HG03575 (cell line): ENCODE results near the gene WBP2NL.
"Not testable (repeated sequence)": the region's sequence is repeated elsewhere in the genome, so short reads cannot be mapped to it uniquely, and the experiment has no call there.

ENCODE experiments used
- ATAC-seq: cut with Tn5 transposase; IDR thresholded peaks from one replicate; pipeline ENCODE4 v1.9.1; 2021; ENCODE audit not compliant: unreplicated experiment, insufficient number of reproducible peaks, low FRiP score; ENCODE audit errors: extremely low read depth

WBP2NL gene, protein sequence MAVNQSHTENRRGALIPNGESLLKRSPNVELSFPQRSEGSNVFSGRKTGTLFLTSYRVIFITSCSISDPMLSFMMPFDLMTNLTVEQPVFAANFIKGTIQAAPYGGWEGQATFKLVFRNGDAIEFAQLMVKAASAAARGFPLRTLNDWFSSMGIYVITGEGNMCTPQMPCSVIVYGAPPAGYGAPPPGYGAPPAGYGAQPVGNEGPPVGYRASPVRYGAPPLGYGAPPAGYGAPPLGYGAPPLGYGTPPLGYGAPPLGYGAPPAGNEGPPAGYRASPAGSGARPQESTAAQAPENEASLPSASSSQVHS

DNA sequence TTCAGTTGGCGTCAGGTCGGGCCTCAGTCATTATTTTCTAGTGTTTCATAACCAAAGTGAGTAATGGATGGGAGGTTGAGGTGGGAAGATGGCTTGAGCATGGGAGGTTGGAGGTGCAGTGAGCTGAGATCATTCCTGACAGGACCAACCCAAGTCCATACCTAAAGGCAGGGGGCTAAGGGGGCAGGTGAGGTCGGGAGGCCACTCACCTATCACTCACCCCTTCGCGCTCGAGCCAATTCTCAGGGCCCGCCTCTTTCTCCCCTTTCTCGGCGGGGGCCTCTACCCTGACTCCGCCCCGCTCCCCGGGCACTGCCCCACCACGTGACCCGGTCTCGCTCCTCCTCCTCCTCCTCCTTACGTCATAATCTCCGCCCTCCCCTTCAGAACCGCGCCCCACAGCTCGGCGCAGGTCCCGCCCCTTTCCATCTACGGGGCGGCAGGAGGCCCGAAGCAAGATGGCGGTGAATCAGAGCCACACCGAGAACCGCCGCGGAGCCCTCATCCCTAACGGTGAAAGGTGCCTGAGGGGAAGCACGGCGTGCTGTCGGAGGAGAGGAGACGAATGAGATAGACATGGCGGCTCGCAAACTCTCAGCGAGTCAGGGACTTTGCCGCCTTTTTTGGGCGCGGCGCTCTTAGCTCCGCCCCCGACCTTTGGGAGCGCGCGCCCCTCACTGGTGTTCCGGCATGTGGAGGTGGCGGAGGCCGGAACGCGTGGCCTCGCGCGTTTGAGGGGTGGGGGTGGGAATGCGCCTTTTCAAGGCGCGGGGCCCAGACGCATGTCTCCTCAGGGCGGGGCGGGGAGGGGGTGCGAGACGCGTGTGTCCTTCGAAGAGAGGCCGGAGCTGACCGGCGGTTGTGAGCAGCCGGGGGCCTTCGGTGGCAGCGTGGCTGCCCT is at the start of gene WBP2NL:
Gene WBP2NL (plus strand): TSS at position 428 of the 901 bp plus-strand sequence. CDS start 31 bp downstream, at position 459.
- ATAC-seq: no peak

DNA sequence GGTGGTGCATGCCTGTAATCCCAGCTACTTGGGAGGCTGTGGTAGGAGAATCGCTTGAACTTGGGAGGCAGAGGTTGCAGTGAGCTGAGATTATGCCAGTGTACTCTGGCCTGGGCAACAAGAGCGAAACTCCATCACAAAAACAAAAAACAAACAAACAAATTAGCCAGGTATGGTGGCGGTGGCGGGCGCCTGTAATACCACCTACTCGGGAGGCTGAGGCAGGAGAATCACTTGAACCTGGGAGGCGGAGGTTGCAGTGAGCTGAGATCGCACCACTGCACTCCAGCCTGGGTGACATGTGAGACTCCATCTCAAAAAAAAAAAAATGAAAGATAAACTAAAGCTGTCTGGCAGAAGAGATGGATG is 49.7 kb upstream of the WBP2NL start:
- not testable (repeated sequence) for ATAC-seq

DNA sequence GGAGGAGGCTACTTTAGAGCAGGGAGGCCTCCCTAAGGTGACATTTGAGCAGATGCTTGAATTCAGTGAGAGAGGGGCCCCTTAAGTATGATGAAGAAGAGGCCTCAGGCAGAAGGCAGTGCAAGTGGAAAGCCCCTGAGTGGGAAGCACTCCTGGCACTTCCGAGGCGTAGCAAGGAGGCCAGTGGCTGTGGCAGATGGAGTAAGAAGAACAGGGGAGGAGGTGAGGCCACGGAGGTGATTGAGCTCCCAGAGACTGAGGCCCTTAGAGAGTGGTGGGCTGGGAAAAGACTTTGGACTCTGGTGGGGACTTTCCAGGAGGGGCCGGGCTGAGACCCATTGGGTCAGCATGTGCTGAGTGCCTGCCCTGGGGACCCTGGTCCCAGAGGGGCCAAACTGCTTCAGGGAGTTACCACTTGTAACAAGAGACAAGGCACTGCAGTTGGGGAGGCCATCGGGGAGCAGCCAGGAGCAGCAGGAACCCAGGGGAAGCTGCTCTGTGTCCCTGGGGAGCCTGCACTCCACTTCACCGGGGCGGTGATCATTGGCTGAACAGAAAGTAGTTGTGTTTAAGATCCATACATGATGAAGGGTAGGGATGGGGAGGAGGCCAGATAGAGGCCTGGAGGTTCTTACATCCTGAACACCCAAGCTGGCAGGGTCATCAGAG is 49.2 kb upstream of the WBP2NL start:
- no peak for ATAC-seq

DNA sequence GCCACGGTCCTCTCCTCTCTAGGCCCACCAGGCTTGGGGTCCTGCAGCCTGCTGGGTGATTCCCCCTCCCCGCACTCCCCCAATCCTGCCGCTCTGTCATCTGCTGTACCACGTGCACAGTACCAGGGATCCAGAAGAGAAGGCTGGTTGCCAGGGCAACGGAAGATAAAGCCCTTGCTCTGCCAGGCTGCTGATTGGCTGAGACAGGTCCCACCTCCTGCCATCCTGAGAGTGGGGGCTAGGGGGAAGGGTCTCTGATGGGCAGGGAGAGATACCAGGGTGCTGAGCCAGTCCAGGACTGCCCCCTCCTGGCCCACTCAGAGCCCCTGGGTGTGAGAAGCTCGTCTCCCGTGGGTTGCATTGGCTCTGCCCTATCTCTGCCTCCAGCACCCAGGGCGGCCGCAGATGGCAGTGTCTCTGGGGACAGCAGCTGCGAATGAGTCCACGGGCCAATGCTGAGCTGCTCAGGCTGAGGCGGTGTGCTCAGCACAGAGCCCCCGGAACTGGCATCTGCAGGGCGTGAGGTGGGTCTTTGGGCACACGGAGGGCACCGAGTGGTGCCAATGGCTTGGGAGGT is 46.6 kb upstream of the WBP2NL start, which contains the start of gene SMIM45:
Gene SMIM45 (plus strand): TSS at position 253 of the 577 bp plus-strand sequence.
- no peak for ATAC-seq

DNA sequence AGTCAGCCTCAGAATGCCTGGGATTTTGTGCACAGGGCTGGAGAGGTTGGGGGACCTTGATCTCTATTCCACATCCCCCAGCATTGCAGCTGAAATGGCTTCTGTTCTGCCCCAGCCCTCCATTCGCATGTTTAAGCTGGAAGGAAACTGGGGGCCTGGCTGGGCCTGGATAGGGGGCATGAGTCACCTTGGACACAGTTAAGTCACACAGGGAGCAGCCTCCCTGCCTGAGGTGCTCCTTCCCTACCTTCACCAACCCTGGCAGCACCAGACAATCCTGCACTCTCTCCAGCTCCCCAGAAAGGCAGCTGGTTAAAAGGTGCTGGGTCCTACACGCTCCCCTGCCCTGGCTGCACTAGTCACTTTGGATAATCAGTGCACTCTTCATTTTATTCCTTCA is 45.9 kb upstream of the WBP2NL start:
- ATAC-seq: no peak

DNA sequence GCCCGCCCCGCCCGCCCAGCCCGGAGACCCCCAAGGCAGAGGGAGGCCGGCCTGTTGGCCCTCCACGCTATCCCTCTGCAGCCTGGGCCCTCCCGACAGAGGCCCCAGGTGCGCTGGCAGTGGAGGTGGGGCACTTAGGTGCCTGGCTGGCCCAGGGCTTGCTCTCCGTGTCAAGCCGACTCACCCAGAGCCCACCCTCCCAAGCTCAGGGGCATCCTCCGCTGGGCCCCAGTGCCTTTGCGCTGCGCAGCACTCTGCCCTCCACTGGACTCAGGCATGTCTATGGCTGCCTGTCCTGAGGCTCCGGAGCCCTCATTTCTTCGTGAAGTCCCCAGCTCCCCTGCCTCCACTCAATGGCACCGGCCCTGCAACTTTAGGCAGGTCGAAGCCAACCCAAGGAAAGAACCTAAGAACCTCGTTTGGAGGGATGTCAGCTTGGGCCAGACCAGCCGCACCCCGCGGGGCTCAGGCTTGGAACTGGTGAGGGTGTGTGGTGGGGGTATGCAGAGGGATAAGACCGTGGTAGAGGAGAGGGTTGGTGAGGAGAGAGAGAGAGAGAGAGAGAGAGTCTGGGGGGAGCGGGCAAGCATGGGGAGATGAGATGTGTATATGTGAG is 40.5 kb upstream of the WBP2NL start:
- ATAC-seq: no peak

DNA sequence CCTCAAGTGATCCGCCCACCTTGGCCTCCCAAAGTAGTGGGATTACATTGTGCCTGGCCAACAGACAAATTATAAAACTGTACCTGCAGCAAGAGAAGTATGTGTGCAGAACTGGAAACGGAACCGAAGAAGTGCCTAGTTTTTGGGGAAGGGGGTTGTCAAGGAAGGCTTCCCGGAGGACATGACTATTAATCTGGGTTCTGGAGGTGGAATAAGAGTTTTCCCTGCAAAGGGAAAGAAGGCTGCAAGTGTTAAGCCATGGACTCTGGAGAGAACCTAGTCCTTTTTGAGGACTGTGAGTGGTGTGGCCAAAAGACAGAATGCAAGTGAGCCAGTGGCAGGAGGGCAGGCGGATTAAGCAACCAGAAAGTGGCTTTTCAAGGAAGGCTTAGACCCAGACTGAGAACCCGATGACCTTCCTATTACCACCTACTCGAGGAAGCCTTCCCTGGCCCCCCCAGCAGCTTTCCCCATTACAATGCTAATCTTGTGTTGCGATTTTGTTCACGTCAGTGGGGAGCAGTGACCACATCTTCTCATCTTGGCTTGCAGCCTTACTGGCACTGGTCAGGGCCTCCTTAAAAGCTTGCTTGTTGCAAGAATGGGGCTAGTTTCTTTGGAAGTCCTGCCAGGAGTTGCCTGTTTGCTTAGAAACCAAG is 35.0 kb upstream of the WBP2NL start:
- no peak for ATAC-seq

DNA sequence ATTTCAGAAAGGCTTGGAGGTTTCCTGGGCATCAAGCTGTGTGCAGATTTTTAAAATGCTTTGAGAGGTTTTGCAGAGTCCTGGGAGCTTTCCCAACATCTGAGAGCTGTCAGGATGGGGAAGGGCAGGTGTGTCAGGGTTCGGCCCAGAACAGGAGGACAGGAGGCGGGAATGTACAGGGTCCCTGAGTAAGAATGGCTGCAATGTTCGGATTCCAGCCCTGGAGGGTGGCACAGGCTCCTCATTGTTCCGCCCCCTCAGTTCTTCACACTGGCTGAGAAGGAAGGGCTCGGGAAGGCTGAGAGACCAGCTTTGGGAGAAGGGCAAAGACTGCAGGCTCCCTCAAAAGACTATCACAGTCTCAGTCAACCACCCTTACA is 34.5 kb upstream of the WBP2NL start:
- ATAC-seq: no peak

DNA sequence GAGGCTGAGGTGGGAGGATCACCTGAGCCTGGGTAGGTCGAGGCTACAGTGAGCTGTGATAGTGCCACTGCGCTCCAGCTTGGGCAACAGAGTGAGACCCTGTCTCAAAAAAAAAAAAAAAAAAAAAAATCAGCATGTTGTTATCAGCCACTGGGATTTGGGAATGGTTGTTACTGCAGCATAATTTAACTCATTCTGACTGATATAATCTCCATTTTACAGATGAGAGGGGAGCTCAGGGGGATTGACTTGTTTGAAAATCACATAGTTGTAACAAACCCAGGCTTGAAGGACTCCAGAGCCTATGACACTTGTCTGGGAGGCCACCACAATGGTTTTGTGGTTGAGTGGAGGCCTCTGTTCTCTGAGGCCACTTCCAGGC is 32.4 kb upstream of the WBP2NL start:
- no peak for ATAC-seq

DNA sequence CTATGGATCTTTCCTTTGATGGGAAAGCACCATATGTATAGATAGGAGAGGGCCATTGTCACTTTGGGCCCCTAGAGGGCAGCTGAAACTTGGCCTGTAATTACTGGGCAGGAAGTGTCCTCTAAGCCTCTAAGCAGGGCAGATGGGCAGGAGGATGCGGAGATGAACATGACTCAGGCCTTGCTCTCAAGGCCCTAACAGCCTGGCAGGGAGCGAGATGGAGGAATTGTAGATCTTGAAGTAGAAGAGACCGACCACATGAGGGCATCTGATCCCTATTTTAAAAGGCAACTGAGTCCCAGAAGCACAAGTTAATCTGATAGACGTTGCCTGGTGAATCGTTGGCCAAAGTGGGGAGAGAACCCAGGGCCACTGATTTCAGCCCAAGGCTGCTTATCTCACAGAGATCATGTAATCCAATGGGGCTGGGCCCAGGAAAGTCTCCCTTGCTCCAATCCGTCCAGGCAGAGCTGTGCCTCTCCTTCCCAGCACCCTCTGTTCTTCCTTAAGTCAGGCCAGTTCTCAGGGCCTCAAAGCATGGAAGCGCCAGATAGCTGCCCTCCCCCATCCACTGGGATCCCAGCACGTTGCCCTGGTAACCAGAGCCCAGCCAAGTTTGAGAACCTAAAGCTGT is 31.9 kb upstream of the WBP2NL start:
- no peak for ATAC-seq

DNA sequence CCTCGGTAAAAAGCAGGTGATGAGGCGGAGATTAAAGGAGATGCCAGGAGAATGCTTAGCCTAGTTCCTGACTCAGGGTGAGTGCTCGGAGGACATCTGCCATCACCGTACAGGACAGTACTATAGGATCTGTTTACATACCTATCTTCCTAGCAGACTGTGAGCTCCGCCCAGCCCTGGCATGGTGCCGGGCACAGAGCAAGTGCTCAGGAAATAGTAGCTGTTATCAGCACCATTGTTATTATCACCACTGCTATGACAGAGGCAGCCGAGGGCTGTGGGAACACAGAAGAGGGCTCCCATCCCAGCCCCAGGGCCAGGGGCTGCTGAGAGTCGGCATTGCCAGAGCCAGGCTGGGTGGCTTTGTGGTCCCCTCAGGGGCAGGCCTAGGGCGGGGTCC is 30.0 kb upstream of the WBP2NL start:
- ATAC-seq: no peak

DNA sequence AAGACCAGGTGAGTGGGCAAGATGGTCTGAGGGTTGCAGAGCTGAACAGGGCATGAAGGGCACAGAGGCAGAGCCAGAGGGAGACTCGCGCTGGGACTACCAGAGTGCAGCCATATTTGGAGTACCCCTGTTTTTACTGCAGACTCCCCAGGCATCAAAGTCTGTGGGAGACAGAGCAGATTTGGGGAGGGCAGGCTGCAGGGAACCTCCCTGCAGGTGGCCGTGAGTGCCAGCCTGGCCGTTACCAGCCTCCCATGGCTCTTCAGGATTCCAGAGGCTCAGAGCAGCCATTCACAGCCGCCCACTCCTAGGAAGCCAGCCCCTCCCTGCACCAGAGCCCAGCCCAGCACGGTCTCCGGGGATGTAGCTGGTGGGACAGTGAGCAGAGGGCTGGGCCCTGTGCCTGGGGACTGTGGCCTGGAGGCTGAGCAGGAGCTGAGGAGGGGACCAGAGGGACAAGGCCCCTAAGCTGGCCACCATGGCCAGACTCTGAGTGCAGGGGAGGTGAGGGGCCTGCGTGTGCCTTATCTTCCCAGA is 29.4 kb upstream of the WBP2NL start, which contains the start of gene SEPTIN3:
Gene SEPTIN3 (plus strand): TSS at position 334 of the 537 bp plus-strand sequence. CDS start 2,050 bp downstream, outside the sequence.
- ATAC-seq: no peak

DNA sequence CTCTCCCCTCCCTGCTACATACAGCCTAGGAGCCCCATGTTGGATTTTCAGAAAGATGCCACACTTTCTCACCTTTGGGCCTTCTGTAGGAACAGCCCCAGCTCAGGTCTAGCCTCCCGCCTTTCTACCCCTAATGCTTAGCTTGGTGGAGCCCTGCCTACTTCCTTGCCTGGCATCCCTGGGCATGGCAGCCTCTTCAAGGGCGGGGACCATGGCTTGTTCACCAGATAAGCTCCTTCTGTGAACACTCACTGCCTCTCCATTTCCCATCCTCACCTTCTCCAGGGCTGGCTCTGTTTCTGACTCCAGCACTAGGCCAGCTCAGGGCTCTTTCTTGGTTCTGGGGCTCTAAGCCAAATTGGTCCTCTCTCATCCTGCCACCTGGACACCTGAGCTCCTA is 28.0 kb upstream of the WBP2NL start:
- ATAC-seq: no peak

DNA sequence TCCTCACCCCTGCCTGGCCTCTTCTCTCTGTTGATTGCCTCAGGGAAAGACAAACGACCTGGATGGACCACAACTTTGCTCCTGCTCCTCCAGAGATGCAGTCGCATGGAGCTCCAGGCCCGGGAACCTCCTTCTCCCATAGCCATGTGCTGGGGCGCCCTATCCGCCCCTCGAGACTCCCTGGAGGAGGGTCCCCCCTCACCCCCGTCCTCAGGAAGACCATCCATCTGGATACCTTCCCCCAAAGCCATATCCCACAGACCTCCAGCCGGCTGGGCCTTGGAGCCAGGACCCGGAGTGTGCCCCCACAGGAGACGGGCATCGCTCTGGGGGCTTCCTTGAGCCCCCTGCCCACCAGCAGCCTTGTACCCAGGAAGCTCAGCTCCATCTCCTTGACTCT is 27.2 kb upstream of the WBP2NL start:
- no peak for ATAC-seq

DNA sequence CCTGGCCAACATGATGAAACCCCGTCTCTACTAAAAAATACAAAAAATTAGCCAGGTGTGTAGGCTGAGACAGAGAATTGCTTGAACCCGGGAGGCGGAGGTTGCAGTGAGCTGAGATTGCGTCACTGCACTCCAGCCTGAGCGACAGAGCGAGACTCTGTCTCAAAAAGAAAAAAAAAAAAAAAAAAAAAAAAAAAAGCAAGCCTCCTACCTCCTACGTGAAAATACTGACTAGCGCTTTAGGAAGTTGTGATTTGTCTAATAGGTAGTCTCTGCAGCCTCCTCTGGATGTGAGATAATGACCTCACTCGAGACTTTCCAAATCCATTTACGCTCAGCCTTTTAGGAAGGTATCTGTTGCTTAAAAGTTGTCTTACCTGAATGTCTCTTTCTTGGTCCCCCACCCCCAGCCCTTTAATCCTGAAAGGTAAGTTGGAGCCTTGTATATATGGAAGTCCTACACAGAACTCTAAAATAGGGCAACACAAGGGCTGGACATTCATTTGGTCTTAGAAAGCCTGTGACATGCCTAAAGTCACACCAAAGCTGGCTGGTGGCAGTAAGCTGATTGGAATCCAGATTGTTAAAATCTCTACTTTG is 23.8 kb upstream of the WBP2NL start:
- no peak for ATAC-seq

DNA sequence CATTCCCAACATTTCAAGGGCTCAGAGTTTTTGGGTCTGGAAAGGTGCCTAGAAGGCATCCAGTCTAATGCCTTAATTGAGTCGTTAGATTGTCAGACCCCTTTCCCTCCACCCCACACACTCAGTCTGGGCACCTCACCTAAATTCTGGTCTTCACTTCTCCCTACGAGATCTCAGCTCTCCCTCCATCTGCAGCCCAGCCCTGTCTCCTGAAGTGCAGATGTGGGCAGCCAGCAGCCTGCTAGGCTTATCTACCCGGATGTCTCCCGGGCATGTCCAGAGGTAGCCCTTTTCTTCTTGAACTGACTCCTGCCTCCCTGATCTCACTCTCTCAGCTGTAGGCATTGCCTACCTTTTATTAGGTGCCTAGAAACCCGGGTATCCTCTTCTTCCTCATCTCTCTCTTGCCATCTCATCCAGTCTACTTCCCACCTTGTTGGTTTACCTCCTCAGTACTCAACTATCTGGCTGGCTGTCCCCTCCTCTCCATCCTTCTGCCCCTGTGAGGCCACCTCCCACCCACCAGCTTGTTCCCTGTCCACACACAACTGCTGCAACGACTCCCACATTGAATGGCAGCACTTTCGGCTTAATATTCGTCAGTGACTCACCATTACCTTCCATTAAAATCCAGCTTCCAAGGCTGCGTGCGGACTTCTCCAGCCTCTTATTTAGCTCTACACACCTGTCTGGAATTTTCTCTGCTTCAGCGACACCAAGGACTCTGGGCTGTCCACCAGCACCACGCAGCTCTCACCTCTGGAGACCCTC is 23.1 kb upstream of the WBP2NL start:
- no peak for ATAC-seq
